Upper lobe of left lung (tissue), 6 donors: ENCODE data around the gene UBE2E1. TPM values are rescaled to one million over a fixed set of nuclear protein-coding genes. Genes with fewer than 3 reads are reported as not detected.
"Not testable (repeated sequence)": the region's sequence is repeated elsewhere in the genome, so short reads cannot be mapped to it uniquely, and the experiment has no call there.

ENCODE experiments used
- ATAC-seq, 2 donors: fragments of 200-7000 bp; cut with Tn5 transposase; one replicate each; pipeline ENCODE4 v1.9.1; 2022; ENCODE audit warnings: mild to moderate bottlenecking in 2 of 2, moderate library complexity in 2 of 2; ENCODE audit not compliant: low FRiP score in 2 of 2
- DNase-seq, 2 donors: peaks; one replicate each; pipeline ENCODE4 v3.0.0-alpha.2; 2019 to 2020
- H3K27ac ChIP-seq, 4 donors: fragments of 200-600 bp; sonication (generic); one replicate each; pipeline ENCODE4 v1.5.1; 2016 to 2019
- H3K27me3 ChIP-seq, 4 donors: fragments of 200-600 bp; sonication (generic); one replicate each; pipeline ENCODE4 v1.5.1; 2017 to 2019
- H3K36me3 ChIP-seq, 4 donors: fragments of 200-600 bp; sonication (generic); one replicate each; pipeline ENCODE4 v1.5.1; 2016 to 2019
- H3K4me1 ChIP-seq, 4 donors: fragments of 200-600 bp; sonication (generic); one replicate each; pipeline ENCODE4 v1.5.1; 2018 to 2019
- H3K4me3 ChIP-seq, 4 donors: fragments of 200-600 bp; sonication (generic); one replicate each; pipeline ENCODE4 v1.5.1; 2017 to 2019; ENCODE audit warnings: mild to moderate bottlenecking in 2 of 4, moderate library complexity in 1 of 4
- H3K9me3 ChIP-seq, 4 donors: fragments of 200-600 bp; sonication (generic); one replicate each; pipeline ENCODE4 v1.5.1; 2018 to 2019
- CTCF ChIP-seq, 6 experiments: fragments of 450-650 bp in 4 of 6; fragments of 200-600 bp in 2 of 6; sonication (generic) in 2 of 6; IDR thresholded peaks; one replicate each; pipeline ENCODE4 v1.5.1; 2016 to 2019; ENCODE audit warnings: antibody characterized with exemption in 6 of 6
- EP300 ChIP-seq, 4 donors: sonication (generic); formaldehyde crosslinking; IDR thresholded peaks; one replicate each; pipeline ENCODE4 v1.5.1; 2017; ENCODE audit warnings: antibody characterized with exemption in 4 of 4, control low read depth in 2 of 4
- POLR2A ChIP-seq, 4 donors: fragments of 450-650 bp; IDR thresholded peaks; one replicate each; pipeline ENCODE4 v1.5.1; 2016 to 2017; ENCODE audit warnings: antibody characterized with exemption in 4 of 4, mild to moderate bottlenecking in 2 of 4
- POLR2AphosphoS5 ChIP-seq, 2 donors: sonication (generic); formaldehyde crosslinking; IDR thresholded peaks; one replicate each; pipeline ENCODE4 v1.5.1; 2017; ENCODE audit warnings: antibody characterized with exemption in 2 of 2
- WGBS, 2 donors: methylation state at CpG; one replicate each; pipeline ENCODE4 v1.1.5; 2017 to 2018; 5-methylcytosine and 5-hydroxymethylcytosine counted together
- total RNA-seq, 6 donors: library from RNA; depleted of rRNA in 4 of 6; stranded (reverse); fragments of >200 nt in 4 of 6; gene quantifications; one replicate each; pipeline versions ENCODE4 v1.1.0 to v1.2.1, GENCODE V29; 2016 to 2021
- donor health status: DM: no; HTN: no; CAD: no; lungs with moderate emphysema.
- donor health status: DM: no; HTN: yes; CAD: no; lungs with severe emphysema.

Gene UBE2E1
- total RNA-seq, 6 donors from 2014 or later: 44.8 to 108 (median 80.5) TPM

- Histone ChIP-seq H3K4me1 (peaks cover 13 to 29% (median 18%) of the 10 kb centered on the region in 4 donors), H3K27ac (no peak overlapping the region), H3K9me3 (no peaks in the 10 kb centered on the region), H3K27me3 (no peaks in the 10 kb centered on the region), H3K4me3 (no peak overlapping the region), H3K36me3 (peaks cover 0 to 11% (median 4%) of the 10 kb centered on the region in 4 donors)
- peak in 1 of 2 donors; percentile 68 for DNase-seq
- 93 to 95% methylated on average over 8 of the region's 8 CpGs for WGBS, 2 donors
- no peak for ATAC-seq
- TF ChIP-seq CTCF (IDR thresholded peaks at IDR 0.05) (no peak), EP300 (IDR thresholded peaks at IDR 0.05) (no peak), POLR2AphosphoS5 (IDR thresholded peaks at IDR 0.05) (no peak), POLR2A (IDR thresholded peaks at IDR 0.05) (no peak)
These were observed 73.7 kb downstream of the UBE2E1 start for GRCh38 chr3:23879485-23879884.

GRCh38 chr3:23880703-23881339 is 75.1 kb downstream of the UBE2E1 start:
- H3K9me3 ChIP-seq: no peaks in the 10 kb centered on the region
- no peak overlapping the region for H3K4me3 ChIP-seq
- no peaks in the 10 kb centered on the region for H3K27me3 ChIP-seq
- H3K36me3 ChIP-seq: peaks cover 0 to 11% (median 4%) of the 10 kb centered on the region in 4 donors
- TF ChIP-seq POLR2AphosphoS5 (IDR thresholded peaks at IDR 0.05): no peak
- no peak for TF ChIP-seq CTCF (IDR thresholded peaks at IDR 0.05)
- no peak for TF ChIP-seq EP300 (IDR thresholded peaks at IDR 0.05)
- no peak for TF ChIP-seq POLR2A (IDR thresholded peaks at IDR 0.05)
- ATAC-seq (no peak), DNase-seq (no peak)
- peaks cover 13 to 25% (median 18%) of the 10 kb centered on the region in 4 donors for H3K4me1 ChIP-seq
- no peak overlapping the region for H3K27ac ChIP-seq
- 25 to 27% methylated on average over 4 of the region's 4 CpGs for WGBS, 2 donors

- ATAC-seq, H3K4me3 ChIP-seq, DNase-seq, H3K9me3 ChIP-seq, H3K27me3 ChIP-seq, H3K27ac ChIP-seq: not testable (repeated sequence)
- H3K4me1 ChIP-seq: peaks cover 6 to 18% (median 12%) of the 10 kb centered on the region in 4 donors
- H3K36me3 ChIP-seq: peaks cover 0 to 11% (median 4%) of the 10 kb centered on the region in 4 donors
- 70 to 86% methylated on average over 3 to 4 of the region's 4 CpGs for WGBS, 2 donors
These were observed 76.2 kb downstream of the UBE2E1 start for GRCh38 chr3:23881993-23882392.

- DNase-seq (peak in 1 of 2 donors; percentile 77), ATAC-seq (peak in 1 of 2 donors; percentile 36)
- peaks cover 0 to 11% (median 4%) of the 10 kb centered on the region in 4 donors for H3K36me3 ChIP-seq
- TF ChIP-seq CTCF (IDR thresholded peaks at IDR 0.05): no peak
- H3K4me3 ChIP-seq: no peak overlapping the region
- H3K4me1 ChIP-seq: peaks cover 1 to 13% (median 10%) of the 10 kb centered on the region in 4 donors
- no peak overlapping the region for H3K27ac ChIP-seq
- 96 to 100% methylated on average over 4 to 28 of the region's 28 CpGs for WGBS, 2 donors
- H3K9me3 ChIP-seq: no peaks in the 10 kb centered on the region
- no peaks in the 10 kb centered on the region for H3K27me3 ChIP-seq
These were observed 76.7 kb downstream of the UBE2E1 start for GRCh38 chr3:23882487-23882918.

GRCh38 chr3:23884481-23884880 is 78.7 kb downstream of the UBE2E1 start:
- WGBS, 2 donors: 90 to 92% methylated on average over 2 of the region's 2 CpGs
- Histone ChIP-seq H3K27ac (no peak overlapping the region), H3K27me3 (no peaks in the 10 kb centered on the region), H3K9me3 (no peaks in the 10 kb centered on the region), H3K4me3 (no peak overlapping the region), H3K4me1 (peaks cover 0 to 16% (median 12%) of the 10 kb centered on the region in 4 donors), H3K36me3 (peaks cover 0 to 11% (median 4%) of the 10 kb centered on the region in 4 donors)
- ATAC-seq (no peak), DNase-seq (no peak)
- TF ChIP-seq CTCF (IDR thresholded peaks at IDR 0.05) (peak in 1 of 6 experiments; percentile 19), POLR2A (IDR thresholded peaks at IDR 0.05) (no peak)
